ENCODE measurements around the gene ZNF860.
"Not testable (repeated sequence)": the region's sequence is repeated elsewhere in the genome, so short reads cannot be mapped to it uniquely, and the experiment has no call there.

The ZNF860 gene

GRCh38 chr3:31962801-31963205, 18.7 kb upstream of the ZNF860 start:
- no peak for DNase-seq

- DNase-seq, result no peak
Observed at GRCh38 chr3:31966978-31967591, 14.5 kb upstream of the ZNF860 start.

GRCh38 chr3:31967592-31967991, 14.0 kb upstream of the ZNF860 start:
- no peak for DNase-seq

GRCh38 chr3:31968369-31968926, 13.1 kb upstream of the ZNF860 start:
- no peak for DNase-seq

GRCh38 chr3:31968927-31969418, 12.6 kb upstream of the ZNF860 start:
- no peak for DNase-seq

GRCh38 chr3:31971607-31972006, 9.9 kb upstream of the ZNF860 start:
- no peak for DNase-seq

- DNase-seq, result no peak
Observed at GRCh38 chr3:31973081-31973480, 8.5 kb upstream of the ZNF860 start.

- DNase-seq, result no peak
Observed at GRCh38 chr3:31973837-31974236, 7.7 kb upstream of the ZNF860 start.

GRCh38 chr3:31974471-31974870, 7.1 kb upstream of the ZNF860 start:
- no peak for DNase-seq

GRCh38 chr3:31974964-31975363, 6.6 kb upstream of the ZNF860 start:
- DNase-seq, result no peak

GRCh38 chr3:31976302-31976701, 5.2 kb upstream of the ZNF860 start:
- no peak for DNase-seq

GRCh38 chr3:31977736-31978135, 3.8 kb upstream of the ZNF860 start:
- no peak for DNase-seq

- DNase-seq, result no peak
Observed at GRCh38 chr3:31978553-31978952, 3.0 kb upstream of the ZNF860 start.

GRCh38 chr3:31979001-31979697, 2.4 kb upstream of the ZNF860 start:
- DNase-seq, result no peak

GRCh38 chr3:31980530-31981205, 882 bp upstream of the ZNF860 start:
- DNase-seq, result peak; percentile 42

- no peak for DNase-seq
Observed at GRCh38 chr3:31984321-31984720, 2.8 kb downstream of the ZNF860 start.

- DNase-seq, result no peak
Observed at GRCh38 chr3:31985831-31986230, 4.3 kb downstream of the ZNF860 start.

GRCh38 chr3:31988271-31988670, 6.7 kb downstream of the ZNF860 start:
- DNase-seq, result no peak

- not testable (repeated sequence) for DNase-seq
Observed at GRCh38 chr3:31992995-31993394, 11.4 kb downstream of the ZNF860 start.

- no peak for DNase-seq
Observed at GRCh38 chr3:31993843-31994242, 12.3 kb downstream of the ZNF860 start.

GRCh38 chr3:31995026-31995425, 13.5 kb downstream of the ZNF860 start:
- not testable (repeated sequence) for DNase-seq

- no peak for DNase-seq
Observed at GRCh38 chr3:31996195-31996594, 14.6 kb downstream of the ZNF860 start.

- DNase-seq, result no peak
Observed at GRCh38 chr3:31997500-31997899, 15.9 kb downstream of the ZNF860 start.

All from NCI-H1105 treated with DMSO at 0.1 percent for 48 hours (cell line).